Right atrium auricular region (tissue), 2 donors: ENCODE measurements around the gene TSLP. TPM values are rescaled to one million over a fixed set of nuclear protein-coding genes. Genes with fewer than 3 reads are reported as not detected.
A peak's percentile ranks its signal among the peaks of the same experiment; 100 is the strongest.

Source experiments
- DNase-seq: peaks from one replicate; pipeline ENCODE4 v3.0.0-alpha.2; 2019; ENCODE audit warnings: low spot score
- H3K27ac ChIP-seq, 2 donors: fragments of 200-600 bp; sonication (generic); 1 replicate in 1 of 2; 2 replicates in 1 of 2; pipeline ENCODE4 v1.5.1; 2016 to 2019
- H3K27me3 ChIP-seq, 2 donors: fragments of 200-600 bp; sonication (generic); one replicate each; pipeline versions ENCODE4 v1.5.1 to v1.6.0; 2017 to 2019
- H3K36me3 ChIP-seq: fragments of 200-600 bp; sonication (generic); one replicate; pipeline ENCODE4 v1.5.1; 2016
- H3K4me1 ChIP-seq, 2 donors: fragments of 200-600 bp; sonication (generic); one replicate each; pipeline versions ENCODE4 v1.5.1 to v1.6.0; 2017 to 2019
- H3K4me3 ChIP-seq, 2 donors: fragments of 200-600 bp; sonication (generic); 1 replicate in 1 of 2; 2 replicates in 1 of 2; pipeline ENCODE4 v1.5.1; 2017 to 2019; ENCODE audit warnings: mild to moderate bottlenecking in 1 of 2, moderate library complexity in 1 of 2
- H3K9me3 ChIP-seq, 2 donors: fragments of 200-600 bp; sonication (generic); one replicate each; pipeline ENCODE4 v1.5.1; 2019
- CTCF ChIP-seq, 2 donors: fragments of 200-600 bp; sonication (generic); IDR thresholded peaks; one replicate each; pipeline ENCODE4 v1.5.1; 2019; ENCODE audit warnings: antibody characterized with exemption in 2 of 2
- total RNA-seq, 2 donors: library from RNA; depleted of rRNA; stranded (reverse); fragments of >200 nt; gene quantifications; one replicate each; pipeline ENCODE4 v1.1.0, GENCODE V29; 2016

The TSLP gene
- total RNA-seq, 2 donors from 2014 or later: 1.8 to 2.3 TPM

- H3K27ac ChIP-seq: no peak overlapping the region
- TF ChIP-seq CTCF (IDR thresholded peaks at IDR 0.05): no peak
- H3K9me3 ChIP-seq: peaks cover 0 to 8% of the 10 kb centered on the region in 2 donors
- H3K4me3 ChIP-seq: no peak overlapping the region
- no peak for DNase-seq
- no peaks in the 10 kb centered on the region for H3K36me3 ChIP-seq
- no peaks in the 10 kb centered on the region for H3K27me3 ChIP-seq
- H3K4me1 ChIP-seq: no peaks in the 10 kb centered on the region
Measured at GRCh38 chr5:111061618-111062017, 9.9 kb upstream of the TSLP start.

GRCh38 chr5:111063709-111064322 lies 7.7 kb upstream of the TSLP start:
- peaks cover 0 to 8% of the 10 kb centered on the region in 2 donors for H3K9me3 ChIP-seq
- no peaks in the 10 kb centered on the region for H3K27me3 ChIP-seq
- H3K4me3 ChIP-seq: no peak overlapping the region
- DNase-seq: no peak
- no peaks in the 10 kb centered on the region for H3K36me3 ChIP-seq
- no peaks in the 10 kb centered on the region for H3K4me1 ChIP-seq
- TF ChIP-seq CTCF (IDR thresholded peaks at IDR 0.05): peak in 1 of 2 donors; percentile 50
- H3K27ac ChIP-seq: no peak overlapping the region

GRCh38 chr5:111066261-111066938 lies 5.1 kb upstream of the TSLP start:
- H3K27me3 ChIP-seq: peaks cover 0 to 5% of the 10 kb centered on the region in 2 donors
- no peak overlapping the region for H3K4me3 ChIP-seq
- no peak overlapping the region for H3K27ac ChIP-seq
- no peaks in the 10 kb centered on the region for H3K36me3 ChIP-seq
- no peak for TF ChIP-seq CTCF (IDR thresholded peaks at IDR 0.05)
- DNase-seq: no peak
- H3K9me3 ChIP-seq: no peaks in the 10 kb centered on the region
- H3K4me1 ChIP-seq: peaks cover 0 to 12% of the 10 kb centered on the region in 2 donors

GRCh38 chr5:111068213-111068612 lies 3.3 kb upstream of the TSLP start:
- H3K9me3 ChIP-seq: no peaks in the 10 kb centered on the region
- H3K36me3 ChIP-seq: no peaks in the 10 kb centered on the region
- H3K27ac ChIP-seq: no peak overlapping the region
- H3K27me3 ChIP-seq: peaks cover 0 to 5% of the 10 kb centered on the region in 2 donors
- TF ChIP-seq CTCF (IDR thresholded peaks at IDR 0.05): no peak
- no peak overlapping the region for H3K4me3 ChIP-seq
- DNase-seq: no peak
- H3K4me1 ChIP-seq: peaks cover 0 to 12% of the 10 kb centered on the region in 2 donors

- no peak for TF ChIP-seq CTCF (IDR thresholded peaks at IDR 0.05)
- Histone ChIP-seq H3K9me3 (no peaks in the 10 kb centered on the region), H3K36me3 (no peaks in the 10 kb centered on the region), H3K4me3 (no peak overlapping the region), H3K4me1 (peaks cover 0 to 12% of the 10 kb centered on the region in 2 donors), H3K27ac (no peak overlapping the region), H3K27me3 (peaks cover 0 to 5% of the 10 kb centered on the region in 2 donors)
- DNase-seq: no peak
Measured at GRCh38 chr5:111069839-111070238, 1.7 kb upstream of the TSLP start.
